Liver (tissue), 9 donors: ENCODE measurements around the gene FBXO7. TPM values are rescaled to one million over a fixed set of nuclear protein-coding genes. Genes with fewer than 3 reads are reported as not detected.
"Not testable (repeated sequence)": the region's sequence is repeated elsewhere in the genome, so short reads cannot be mapped to it uniquely, and the experiment has no call there.

Experiments used
- DNase-seq: peaks from one replicate; pipeline ENCODE4 v3.0.0-alpha.2; 2017; ENCODE audit warnings: low spot score
- H3K27ac ChIP-seq, 2 donors: one replicate each; pipeline ENCODE4 v1.7.0; 2013; ENCODE audit warnings: inconsistent platforms in 2 of 2, low read length in 2 of 2, control low read depth in 1 of 2, low read depth in 1 of 2, mild to moderate bottlenecking in 1 of 2
- H3K27me3 ChIP-seq, 4 donors: one replicate each; pipeline versions ENCODE4 v1.6.1 to v1.7.0; 2013; ENCODE audit warnings: low read length in 3 of 4, inconsistent platforms in 1 of 4, mild to moderate bottlenecking in 1 of 4, moderate library complexity in 1 of 4; ENCODE audit not compliant: control insufficient read depth in 4 of 4, insufficient read depth in 4 of 4
- H3K36me3 ChIP-seq, 4 donors: one replicate each; pipeline versions ENCODE4 v1.6.1 to v1.7.0; 2013; ENCODE audit warnings: low read length in 3 of 4, mild to moderate bottlenecking in 3 of 4, low read depth in 1 of 4, moderate library complexity in 1 of 4; ENCODE audit not compliant: control insufficient read depth in 4 of 4, insufficient read depth in 3 of 4
- H3K4me1 ChIP-seq, 4 donors: one replicate each; pipeline versions ENCODE4 v1.6.1 to v1.7.0; 2013; ENCODE audit warnings: low read length in 3 of 4, mild to moderate bottlenecking in 3 of 4, moderate library complexity in 1 of 4; ENCODE audit not compliant: control insufficient read depth in 4 of 4, insufficient read depth in 4 of 4
- H3K4me3 ChIP-seq, 3 donors: one replicate each; pipeline versions ENCODE4 v1.6.1 to v1.7.0; 2013; ENCODE audit warnings: low read length in 3 of 3, control low read depth in 1 of 3, low read depth in 1 of 3, mild to moderate bottlenecking in 1 of 3
- H3K9ac ChIP-seq, 2 donors: one replicate each; pipeline ENCODE4 v1.7.0; 2013; ENCODE audit warnings: low read length in 2 of 2, mild to moderate bottlenecking in 2 of 2, moderate library complexity in 2 of 2, control low read depth in 1 of 2, low read depth in 1 of 2
- H3K9me3 ChIP-seq, 4 donors: one replicate each; pipeline versions ENCODE4 v1.6.1 to v1.7.0; 2013; ENCODE audit warnings: low read length in 3 of 4; ENCODE audit not compliant: control insufficient read depth in 4 of 4
- FOXA2 ChIP-seq: IDR thresholded peaks from 2 replicates; pipeline ENCODE4 v1.6.1; 2016; ENCODE audit warnings: antibody characterized with exemption
- GABPA ChIP-seq, 2 donors: IDR thresholded peaks in 1 of 2; conservative IDR thresholded peaks in 1 of 2; 2 replicates each; pipeline ENCODE4 v1.6.1; 2016; ENCODE audit warnings: antibody characterized with exemption in 2 of 2, mild to moderate bottlenecking in 1 of 2, moderate library complexity in 1 of 2
- HNF4A ChIP-seq, 2 donors: conservative IDR thresholded peaks; 2 replicates each; pipeline ENCODE4 v1.6.1; 2016; ENCODE audit warnings: antibody characterized with exemption in 2 of 2, mild to moderate bottlenecking in 2 of 2
- HNF4G ChIP-seq: IDR thresholded peaks from 2 replicates; pipeline ENCODE4 v1.6.1; 2016; ENCODE audit warnings: antibody characterized with exemption
- NR2F2 ChIP-seq: IDR thresholded peaks from 2 replicates; pipeline ENCODE4 v1.6.1; 2016; ENCODE audit warnings: antibody characterized with exemption
- RAD21 ChIP-seq, 2 donors: IDR thresholded peaks; 2 replicates each; pipeline ENCODE4 v1.6.1; 2016; ENCODE audit warnings: antibody characterized with exemption in 2 of 2, mild to moderate bottlenecking in 2 of 2
- RXRA ChIP-seq, 2 donors: IDR thresholded peaks; 2 replicates each; pipeline ENCODE4 v1.6.1; 2017 to 2018; ENCODE audit warnings: antibody characterized with exemption in 2 of 2, mild to moderate bottlenecking in 1 of 2
- SP1 ChIP-seq: IDR thresholded peaks from 2 replicates; pipeline ENCODE4 v1.6.1; 2018; ENCODE audit warnings: antibody characterized with exemption, mild to moderate bottlenecking
- YY1 ChIP-seq: IDR thresholded peaks from 2 replicates; pipeline ENCODE4 v1.6.1; 2016; ENCODE audit warnings: antibody characterized with exemption, mild to moderate bottlenecking
- WGBS: extraction: QIAGEN DNeasy Blood & Tissue Kit; methylation state at CpG from one replicate; pipeline ENCODE4 v1.1.7; 2013; 5-methylcytosine and 5-hydroxymethylcytosine counted together
- polyA plus RNA-seq, 2 donors: library from polyadenylated mRNA; stranded (reverse) in 1 of 2; unstranded in 1 of 2; fragments of 200-250 nt in 1 of 2; fragments of >200 nt in 1 of 2; fragmentation: Nextera tagmentation in 1 of 2; extraction: Ambion mirVana in 1 of 2; gene quantifications; one replicate each; pipeline versions ENCODE4 v1.2.1 to v1.2.3, GENCODE V29; 2013 to 2015
- total RNA-seq, 2 donors: library from RNA; depleted of rRNA; stranded (reverse); fragments of >200 nt; gene quantifications; one replicate each; pipeline ENCODE4 v1.2.3, GENCODE V29; 2014
- TF ChIP-seq, protein P1 (sequence below): IDR thresholded peaks from 2 replicates; pipeline ENCODE4 v1.6.1; 2016; ENCODE audit warnings: antibody characterized with exemption
- TF ChIP-seq, protein P2 (sequence below): IDR thresholded peaks from 2 replicates; pipeline ENCODE4 v1.6.1; 2016; ENCODE audit warnings: antibody characterized with exemption, mild to moderate bottlenecking
- TF ChIP-seq, protein P3 (sequence below): fragments of 150-350 bp; IDR thresholded peaks from 2 replicates; pipeline ENCODE4 v1.5.1; 2017; ENCODE audit warnings: improper control_type of control experiment, low read depth, low read length; ENCODE audit not compliant: missing input control
- donor health status: healthy.
- donor health status: healthy.
- donor health status: healthy.
- donor health status: healthy.
- donor health status: healthy.

Gene FBXO7
- total and polyA plus RNA-seq, 4 donors, result 37.9 to 179 (median 50.8) TPM

DNA sequence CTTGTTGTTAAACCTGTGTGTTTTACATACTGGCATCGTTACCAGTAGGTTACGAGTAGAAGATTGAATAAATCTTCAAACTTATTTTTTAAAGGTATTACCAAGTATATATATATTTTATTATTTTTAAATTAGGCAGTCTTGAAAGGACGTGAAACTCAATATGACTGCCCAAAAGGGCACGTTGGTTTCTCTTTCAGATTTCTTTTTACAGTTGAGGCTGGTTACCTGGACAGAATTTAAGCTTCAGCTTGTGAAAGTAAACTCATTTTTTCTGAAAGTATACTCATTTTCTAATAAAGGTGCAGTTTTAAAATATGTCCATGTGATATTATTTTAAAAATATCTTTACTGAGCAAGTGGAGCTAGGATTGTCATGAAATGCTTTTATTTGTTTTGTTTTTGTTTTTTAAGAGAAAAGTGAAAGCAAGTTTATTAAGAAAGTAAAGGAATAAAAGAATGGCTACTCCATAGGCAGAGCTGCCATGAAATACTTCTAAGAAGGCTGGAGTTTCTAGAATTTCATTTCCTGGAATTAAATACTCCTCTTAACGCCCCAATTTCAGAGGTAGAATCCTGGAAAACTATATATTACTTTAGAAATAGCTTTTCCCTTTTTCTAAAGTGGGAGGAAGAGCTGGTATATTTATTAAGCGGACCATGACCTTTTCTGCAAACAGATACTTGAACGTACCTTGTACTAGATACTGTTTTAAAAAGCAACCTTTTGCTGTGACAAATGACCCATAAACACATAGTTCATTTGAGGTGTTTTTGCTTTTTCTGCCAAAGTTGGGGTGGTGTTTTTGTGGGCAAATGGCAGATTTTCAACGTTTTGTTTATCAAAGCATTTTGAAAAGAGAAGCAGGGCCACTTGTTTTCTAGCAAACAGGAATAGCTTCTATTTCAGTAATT is 1.9 kb downstream of the FBXO7 start:
- H3K9ac ChIP-seq, result peak overlapping the region; percentile 96 to 99
- no peaks in the 10 kb centered on the region for H3K9me3 ChIP-seq

GRCh38 chr22:32477596-32477995 is 3.0 kb downstream of the FBXO7 start:
- Histone ChIP-seq H3K4me3 (peak overlapping the region in 2 of 3 donors; percentile 18 to 76), H3K36me3 (peaks cover 0 to 11% (median 0%) of the 10 kb centered on the region in 4 donors), H3K9me3 (no peaks in the 10 kb centered on the region), H3K9ac (peak overlapping the region; percentile 30 to 99), H3K4me1 (peaks cover 6 to 32% (median 23%) of the 10 kb centered on the region in 4 donors), H3K27me3 (no peaks in the 10 kb centered on the region), H3K27ac (peak overlapping the region; percentile 82 to 99)
- no peak for DNase-seq
- 53% methylated on average over 5 of the region's 5 CpGs for WGBS
- TF ChIP-seq RAD21 (IDR thresholded peaks at IDR 0.05) (no peak), YY1 (no peak), SP1 (no peak), HNF4A (conservative IDR thresholded peaks at IDR 0.05) (no peak), GABPA (IDR thresholded peaks at IDR 0.05 in 1 of 2, conservative IDR thresholded peaks at IDR 0.05 in 1 of 2) (no peak)
- TF ChIP-seq, protein P1, sequence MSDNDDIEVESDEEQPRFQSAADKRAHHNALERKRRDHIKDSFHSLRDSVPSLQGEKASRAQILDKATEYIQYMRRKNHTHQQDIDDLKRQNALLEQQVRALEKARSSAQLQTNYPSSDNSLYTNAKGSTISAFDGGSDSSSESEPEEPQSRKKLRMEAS, result no peak
- TF ChIP-seq, protein P2, sequence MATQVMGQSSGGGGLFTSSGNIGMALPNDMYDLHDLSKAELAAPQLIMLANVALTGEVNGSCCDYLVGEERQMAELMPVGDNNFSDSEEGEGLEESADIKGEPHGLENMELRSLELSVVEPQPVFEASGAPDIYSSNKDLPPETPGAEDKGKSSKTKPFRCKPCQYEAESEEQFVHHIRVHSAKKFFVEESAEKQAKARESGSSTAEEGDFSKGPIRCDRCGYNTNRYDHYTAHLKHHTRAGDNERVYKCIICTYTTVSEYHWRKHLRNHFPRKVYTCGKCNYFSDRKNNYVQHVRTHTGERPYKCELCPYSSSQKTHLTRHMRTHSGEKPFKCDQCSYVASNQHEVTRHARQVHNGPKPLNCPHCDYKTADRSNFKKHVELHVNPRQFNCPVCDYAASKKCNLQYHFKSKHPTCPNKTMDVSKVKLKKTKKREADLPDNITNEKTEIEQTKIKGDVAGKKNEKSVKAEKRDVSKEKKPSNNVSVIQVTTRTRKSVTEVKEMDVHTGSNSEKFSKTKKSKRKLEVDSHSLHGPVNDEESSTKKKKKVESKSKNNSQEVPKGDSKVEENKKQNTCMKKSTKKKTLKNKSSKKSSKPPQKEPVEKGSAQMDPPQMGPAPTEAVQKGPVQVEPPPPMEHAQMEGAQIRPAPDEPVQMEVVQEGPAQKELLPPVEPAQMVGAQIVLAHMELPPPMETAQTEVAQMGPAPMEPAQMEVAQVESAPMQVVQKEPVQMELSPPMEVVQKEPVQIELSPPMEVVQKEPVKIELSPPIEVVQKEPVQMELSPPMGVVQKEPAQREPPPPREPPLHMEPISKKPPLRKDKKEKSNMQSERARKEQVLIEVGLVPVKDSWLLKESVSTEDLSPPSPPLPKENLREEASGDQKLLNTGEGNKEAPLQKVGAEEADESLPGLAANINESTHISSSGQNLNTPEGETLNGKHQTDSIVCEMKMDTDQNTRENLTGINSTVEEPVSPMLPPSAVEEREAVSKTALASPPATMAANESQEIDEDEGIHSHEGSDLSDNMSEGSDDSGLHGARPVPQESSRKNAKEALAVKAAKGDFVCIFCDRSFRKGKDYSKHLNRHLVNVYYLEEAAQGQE, result no peak
- TF ChIP-seq, protein P3, sequence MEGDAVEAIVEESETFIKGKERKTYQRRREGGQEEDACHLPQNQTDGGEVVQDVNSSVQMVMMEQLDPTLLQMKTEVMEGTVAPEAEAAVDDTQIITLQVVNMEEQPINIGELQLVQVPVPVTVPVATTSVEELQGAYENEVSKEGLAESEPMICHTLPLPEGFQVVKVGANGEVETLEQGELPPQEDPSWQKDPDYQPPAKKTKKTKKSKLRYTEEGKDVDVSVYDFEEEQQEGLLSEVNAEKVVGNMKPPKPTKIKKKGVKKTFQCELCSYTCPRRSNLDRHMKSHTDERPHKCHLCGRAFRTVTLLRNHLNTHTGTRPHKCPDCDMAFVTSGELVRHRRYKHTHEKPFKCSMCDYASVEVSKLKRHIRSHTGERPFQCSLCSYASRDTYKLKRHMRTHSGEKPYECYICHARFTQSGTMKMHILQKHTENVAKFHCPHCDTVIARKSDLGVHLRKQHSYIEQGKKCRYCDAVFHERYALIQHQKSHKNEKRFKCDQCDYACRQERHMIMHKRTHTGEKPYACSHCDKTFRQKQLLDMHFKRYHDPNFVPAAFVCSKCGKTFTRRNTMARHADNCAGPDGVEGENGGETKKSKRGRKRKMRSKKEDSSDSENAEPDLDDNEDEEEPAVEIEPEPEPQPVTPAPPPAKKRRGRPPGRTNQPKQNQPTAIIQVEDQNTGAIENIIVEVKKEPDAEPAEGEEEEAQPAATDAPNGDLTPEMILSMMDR, result no peak

More for the DNA sequence above, 1.9 kb downstream of the FBXO7 start:
- H3K27ac ChIP-seq, result peak overlapping the region; percentile 99 to 100
- TF ChIP-seq HNF4A (conservative IDR thresholded peaks at IDR 0.05) (peak; percentile 87 to 89), NR2F2 (peak; percentile 41), HNF4G (peak; percentile 54), GABPA (IDR thresholded peaks at IDR 0.05 in 1 of 2, conservative IDR thresholded peaks at IDR 0.05 in 1 of 2) (peak in 1 of 2 donors; percentile 23), RXRA (IDR thresholded peaks at IDR 0.05) (peak; percentile 93), YY1 (peak; percentile 70), RAD21 (IDR thresholded peaks at IDR 0.05) (peak; percentile 8 to 24), SP1 (peak; percentile 76), FOXA2 (no peak)
- TF ChIP-seq, protein P2, result no peak
- TF ChIP-seq, protein P3, result no peak
- TF ChIP-seq, protein P1, result peak; percentile 32
- peaks cover 0 to 9% (median 0%) of the 10 kb centered on the region in 4 donors for H3K36me3 ChIP-seq
- H3K27me3 ChIP-seq, result no peaks in the 10 kb centered on the region
- 6% methylated on average over 8 of the region's 8 CpGs for WGBS
- DNase-seq, result no peak
- peaks cover 5 to 29% (median 23%) of the 10 kb centered on the region in 4 donors for H3K4me1 ChIP-seq
- peak overlapping the region; percentile 33 to 90 (median 76) for H3K4me3 ChIP-seq

- WGBS, result 93% methylated on average over 2 of the region's 2 CpGs
- H3K4me1 ChIP-seq, result peaks cover 9 to 29% (median 22%) of the 10 kb centered on the region in 4 donors
- H3K36me3 ChIP-seq, result peaks cover 0 to 12% (median 0%) of the 10 kb centered on the region in 4 donors
- H3K9me3 ChIP-seq, DNase-seq, H3K9ac ChIP-seq, H3K27me3 ChIP-seq, H3K27ac ChIP-seq, H3K4me3 ChIP-seq: not testable (repeated sequence)
Observed at GRCh38 chr22:32478552-32478951, 3.9 kb downstream of the FBXO7 start.
